GM15510 (cell line): ENCODE results near the gene BNIP5.

Source experiments
- POLR2A ChIP-seq: IDR thresholded peaks from 3 replicates; pipeline ENCODE4 v1.6.1; 2011; ENCODE audit warnings: borderline replicate concordance; ENCODE audit not compliant: insufficient read length; ENCODE audit errors: extremely low read depth

The BNIP5 gene

GRCh38 chr6:36353411-36353915, 16.8 kb upstream of the BNIP5 start:
- no peak for TF ChIP-seq POLR2A

- no peak for TF ChIP-seq POLR2A
These were observed 15.9 kb upstream of the BNIP5 start for GRCh38 chr6:36352477-36353157.

GRCh38 chr6:36350681-36351571, 14.2 kb upstream of the BNIP5 start:
- no peak for TF ChIP-seq POLR2A

GRCh38 chr6:36350082-36350481, 13.4 kb upstream of the BNIP5 start:
- TF ChIP-seq POLR2A, result no peak

GRCh38 chr6:36349240-36349639, 12.6 kb upstream of the BNIP5 start:
- TF ChIP-seq POLR2A, result no peak

- TF ChIP-seq POLR2A, result no peak
These were observed 10.9 kb upstream of the BNIP5 start for GRCh38 chr6:36347621-36348020.

- no peak for TF ChIP-seq POLR2A
These were observed 10.0 kb upstream of the BNIP5 start for GRCh38 chr6:36346486-36347273.

- TF ChIP-seq POLR2A, result no peak
These were observed 9.2 kb upstream of the BNIP5 start for GRCh38 chr6:36345681-36346466.

GRCh38 chr6:36343109-36343680, 6.5 kb upstream of the BNIP5 start:
- no peak for TF ChIP-seq POLR2A

GRCh38 chr6:36340618-36341454, 4.1 kb upstream of the BNIP5 start:
- TF ChIP-seq POLR2A, result no peak

GRCh38 chr6:36340306-36340617, 3.6 kb upstream of the BNIP5 start:
- TF ChIP-seq POLR2A, result no peak

- TF ChIP-seq POLR2A, result no peak
These were observed 2.5 kb upstream of the BNIP5 start for GRCh38 chr6:36339146-36339545.

GRCh38 chr6:36337814-36338213, 1.1 kb upstream of the BNIP5 start:
- no peak for TF ChIP-seq POLR2A
